CD4-positive, alpha-beta T cell treated with Interleukin-17A for 1 hour (primary cell): ENCODE results near the gene ITGA11.

ENCODE experiments used
- DNase-seq: peaks from one replicate; pipeline ENCODE4 v3.0.0-alpha.2; 2020

The ITGA11 gene

DNA sequence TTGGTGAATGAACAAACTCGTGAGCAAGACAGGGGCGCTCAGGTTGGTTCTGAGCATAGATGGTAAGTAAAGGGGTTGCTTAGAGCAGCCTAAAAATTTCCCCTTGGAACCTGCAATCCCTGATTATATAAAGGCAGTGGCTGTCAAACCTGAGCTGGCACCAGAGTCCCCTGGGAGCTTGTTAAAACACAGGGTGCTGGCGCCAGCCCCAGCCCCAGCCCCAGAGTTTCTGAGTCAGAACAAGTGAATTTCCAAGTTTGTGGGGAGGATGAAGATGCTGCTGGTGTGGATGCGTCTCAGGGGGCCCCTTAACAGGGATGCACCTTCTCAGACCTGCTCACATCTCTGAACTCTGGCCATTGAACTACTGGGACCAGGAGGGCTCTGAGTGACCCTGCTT, 106.2 kb downstream of the ITGA11 start:
- no peak for DNase-seq

GRCh38 chr15:68322796-68323195, 109.2 kb downstream of the ITGA11 start:
- no peak for DNase-seq

- DNase-seq = no peak
Measured at GRCh38 chr15:68321229-68321628, 110.7 kb downstream of the ITGA11 start.

- DNase-seq = no peak
Measured at GRCh38 chr15:68319997-68320396, 112.0 kb downstream of the ITGA11 start.

GRCh38 chr15:68318931-68319909, 112.7 kb downstream of the ITGA11 start:
- DNase-seq = no peak

DNA sequence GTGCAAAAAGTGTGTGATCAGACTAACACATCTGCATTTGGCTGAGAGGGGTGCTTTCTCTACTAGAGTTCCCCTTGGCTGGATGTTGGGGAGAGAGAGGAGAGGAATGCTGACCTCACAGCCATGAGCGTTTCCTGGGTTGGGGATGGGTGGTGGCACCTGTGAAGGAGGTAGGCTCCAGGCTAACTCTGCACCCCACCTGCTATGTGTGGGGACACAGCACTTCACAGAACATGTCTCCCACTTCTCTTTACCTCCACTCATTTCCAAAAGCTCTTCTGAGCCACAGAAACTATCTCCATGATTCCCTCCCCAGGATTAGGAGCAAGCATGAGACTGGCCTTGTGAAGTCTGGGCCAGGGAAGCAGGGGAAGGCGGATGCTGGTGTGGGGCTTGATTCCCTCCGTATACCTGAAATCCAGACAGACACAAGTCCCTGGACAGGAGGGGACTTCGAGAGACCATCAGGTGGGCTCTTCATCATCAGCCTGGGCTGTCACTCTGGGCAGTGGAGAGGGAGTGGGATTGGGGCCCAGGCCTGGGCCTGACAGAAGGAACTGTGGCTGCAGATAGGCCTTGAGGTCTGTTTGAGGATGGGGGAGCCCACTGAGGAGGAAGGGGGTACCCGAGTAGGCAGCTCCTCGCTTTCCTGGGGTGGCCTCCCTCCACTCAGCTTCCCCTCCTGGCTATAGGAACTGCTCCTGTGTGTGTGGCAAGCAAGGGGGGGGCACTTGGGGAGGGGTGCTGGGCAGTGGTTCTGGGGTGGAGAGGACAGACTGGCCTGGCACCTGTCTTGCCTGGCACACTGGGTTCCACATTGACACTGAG, 113.7 kb downstream of the ITGA11 start:
- DNase-seq = no peak

- no peak for DNase-seq
Measured at GRCh38 chr15:68317281-68318007, 114.5 kb downstream of the ITGA11 start.

- no peak for DNase-seq
Measured at GRCh38 chr15:68316061-68316804, 115.7 kb downstream of the ITGA11 start.

- no peak for DNase-seq
Measured at GRCh38 chr15:68315495-68316031, 116.4 kb downstream of the ITGA11 start.

DNA sequence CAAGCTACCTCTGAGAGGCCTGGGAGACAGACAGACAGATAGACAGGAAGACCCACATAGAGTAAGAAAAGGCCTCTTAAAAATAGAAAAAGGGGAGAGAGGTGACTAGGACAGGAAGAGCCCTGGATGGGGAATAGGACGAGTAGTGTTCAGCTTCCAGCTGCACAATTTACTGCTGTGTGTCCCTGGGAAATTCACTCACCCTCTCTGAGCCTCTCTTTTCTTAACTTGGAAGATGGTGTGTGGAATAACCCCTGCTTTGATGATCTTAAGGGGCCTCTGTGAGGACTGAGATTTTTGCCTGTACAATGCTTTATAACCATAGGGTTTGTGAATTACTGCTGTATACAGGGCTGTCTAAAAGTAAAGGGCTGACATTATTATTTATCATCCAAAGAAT, 116.9 kb downstream of the ITGA11 start:
- no peak for DNase-seq

DNA sequence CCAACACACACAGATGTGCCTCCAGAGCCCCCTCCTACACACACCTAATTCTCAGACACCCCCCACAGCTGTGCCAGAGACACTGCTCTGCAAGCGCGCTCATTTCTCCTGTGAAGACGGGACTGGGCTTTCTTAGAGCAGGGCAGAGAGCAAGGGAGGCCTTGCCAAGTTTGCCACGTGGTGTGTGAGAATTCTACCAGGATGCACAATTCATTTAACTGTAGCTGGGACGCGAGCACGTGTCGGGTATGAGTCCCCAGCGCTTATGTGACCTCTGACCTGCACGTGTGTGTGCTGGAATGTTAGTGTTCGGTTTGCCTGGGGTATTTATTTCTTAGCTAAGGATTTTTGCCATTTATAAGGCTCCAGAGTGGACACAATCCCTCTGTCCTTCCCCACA, 117.4 kb downstream of the ITGA11 start:
- no peak for DNase-seq

DNA sequence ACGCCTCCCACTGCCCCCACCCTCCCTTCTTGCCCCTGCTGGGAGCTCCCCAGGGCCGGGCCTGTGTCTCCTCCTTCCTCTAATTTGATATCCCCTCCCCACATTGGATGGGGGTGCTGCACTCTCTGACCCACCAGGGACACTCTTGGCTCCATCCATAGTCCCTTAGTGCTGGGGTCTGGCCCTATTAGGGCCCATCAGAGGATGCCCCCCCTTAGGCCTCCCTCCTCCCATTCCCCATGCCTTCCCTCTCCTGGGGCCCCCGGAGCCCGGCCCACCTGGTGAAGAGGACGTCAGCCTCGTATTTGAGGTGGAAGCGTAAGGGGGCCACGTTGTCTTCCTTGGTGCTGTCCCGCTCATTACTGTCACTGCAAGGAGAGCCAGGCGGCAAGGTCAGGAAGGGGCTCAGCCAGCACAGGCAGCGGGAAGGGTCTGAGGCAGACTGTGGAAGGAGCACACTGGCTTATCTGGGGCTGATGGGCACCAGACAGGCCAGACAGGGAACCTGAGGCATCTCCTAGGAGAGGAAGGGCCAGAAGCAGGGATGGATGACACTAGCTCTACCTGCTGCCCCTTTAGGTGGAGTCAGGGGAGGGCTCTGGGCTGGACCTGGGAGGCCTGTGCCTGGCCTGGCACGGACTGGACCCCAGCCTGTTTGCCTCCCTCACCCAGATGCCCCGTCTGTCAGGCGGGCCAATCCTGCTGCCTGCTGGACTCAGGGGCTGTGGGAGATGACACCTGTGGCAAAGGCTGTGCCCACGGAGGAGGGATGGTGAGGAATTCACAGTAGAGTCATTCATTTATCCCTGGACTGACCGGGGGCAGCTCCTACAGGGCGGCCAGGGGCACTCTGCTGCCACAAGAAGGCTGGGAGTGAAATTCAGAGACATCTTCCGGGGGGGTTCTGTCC, 118.2 kb downstream of the ITGA11 start:
- no peak for DNase-seq

DNA sequence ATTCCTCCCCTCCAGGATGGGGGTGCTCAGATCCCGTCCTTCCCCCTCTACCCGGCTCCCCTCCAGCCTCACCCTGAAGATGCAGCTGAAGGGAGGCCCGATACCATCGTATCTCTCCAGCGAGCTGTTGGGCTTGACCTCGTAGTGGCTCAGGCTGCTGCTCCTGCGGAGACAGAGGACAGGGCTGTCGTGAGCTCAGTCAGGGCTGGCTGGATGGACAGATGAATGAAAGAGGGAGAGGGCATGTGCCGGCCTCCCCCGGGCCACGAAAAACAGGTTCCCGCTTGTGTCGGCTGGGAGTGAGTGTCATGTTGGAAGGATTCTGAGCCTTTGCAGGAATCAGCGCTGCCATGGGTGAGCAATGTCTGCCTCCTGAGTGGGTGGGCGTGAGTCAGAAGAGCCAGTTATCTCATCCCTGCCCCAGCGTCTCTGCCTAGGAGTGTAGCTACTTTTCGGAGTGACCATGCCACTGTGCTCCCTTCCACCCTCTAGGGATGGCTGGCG, 119.2 kb downstream of the ITGA11 start:
- no peak for DNase-seq

GRCh38 chr15:68311859-68312557, 120.0 kb downstream of the ITGA11 start:
- no peak for DNase-seq

DNA sequence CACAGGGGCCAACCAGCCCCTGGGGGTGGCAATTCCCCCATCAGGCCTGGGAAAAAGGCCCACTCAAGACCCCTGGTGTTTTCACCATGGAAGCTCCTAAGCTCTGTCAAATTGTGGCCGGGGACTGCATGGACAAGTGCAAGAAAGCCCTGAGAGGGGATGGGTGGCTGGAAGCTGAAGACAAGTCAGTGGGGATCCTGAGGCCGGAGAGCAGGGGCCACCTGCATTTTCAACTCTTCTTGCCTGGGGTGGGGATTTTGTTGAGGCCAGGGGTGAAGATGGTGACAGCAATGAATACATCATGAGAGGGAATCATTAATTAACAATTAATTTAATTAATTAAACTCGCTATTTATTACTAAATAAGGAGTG, 120.5 kb downstream of the ITGA11 start:
- no peak for DNase-seq

DNA sequence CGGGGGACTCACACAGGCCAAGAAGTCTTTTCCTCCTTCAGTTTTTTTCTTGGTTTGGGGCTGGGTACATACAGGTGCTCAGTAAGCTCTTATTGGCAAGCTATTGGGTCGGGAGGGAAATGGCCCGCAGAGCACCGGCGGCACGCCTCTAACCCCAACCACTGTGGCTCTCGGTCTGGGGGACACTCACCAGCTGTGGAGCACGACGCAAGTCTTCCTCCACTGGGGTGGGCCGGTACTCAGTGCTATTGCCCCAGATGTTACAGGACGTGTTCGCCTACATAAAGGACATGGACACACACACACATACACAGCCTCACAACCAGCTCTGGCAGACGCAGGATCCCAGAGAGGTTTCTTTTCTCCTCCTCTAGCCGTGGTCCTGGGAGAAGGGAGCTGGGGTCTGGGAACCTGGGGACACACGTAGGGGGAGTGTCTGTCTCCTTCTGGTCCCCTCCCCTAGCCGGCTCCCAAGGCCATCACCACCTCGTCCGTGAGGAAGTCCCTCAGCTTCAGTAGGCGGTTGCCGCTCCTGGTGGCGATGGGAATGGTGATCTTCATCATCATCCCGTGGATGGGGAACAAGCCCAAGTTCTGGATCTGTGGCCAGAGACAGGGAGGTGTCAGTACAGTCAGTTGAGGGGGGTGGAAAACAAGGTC, 121.0 kb downstream of the ITGA11 start:
- no peak for DNase-seq

GRCh38 chr15:68310178-68310803, 121.7 kb downstream of the ITGA11 start:
- no peak for DNase-seq

DNA sequence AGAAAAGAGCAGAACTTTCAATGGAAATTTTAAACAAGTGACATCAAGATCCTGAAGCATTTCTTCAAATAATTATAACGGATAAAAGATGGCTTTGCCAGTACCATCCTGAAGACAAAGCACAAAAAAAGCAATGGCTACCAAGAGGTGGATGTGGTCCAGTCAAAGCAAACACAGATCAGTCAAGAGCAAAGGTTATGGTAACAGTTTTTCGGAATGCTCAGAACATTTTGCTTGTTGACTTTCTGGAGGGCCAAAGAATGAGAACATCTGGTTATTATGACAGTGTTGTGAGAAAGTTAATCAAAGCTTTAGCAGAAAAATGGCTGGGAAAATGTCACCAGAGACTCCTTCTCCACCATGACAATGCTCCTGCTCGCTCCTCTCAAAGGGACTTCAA, 122.9 kb downstream of the ITGA11 start:
- DNase-seq = no peak
